Neural cell (in vitro differentiated cells): Measurements from ENCODE around the gene APAF1. TPM values are rescaled to one million over a fixed set of nuclear protein-coding genes. Genes with fewer than 3 reads are reported as not detected.
A peak's percentile ranks its signal among the peaks of the same experiment; 100 is the strongest.

Source experiments
- H2AFZ ChIP-seq: fragments of 200-600, 300-800 bp; sonication (generic), shearing (Covaris generic); 2 replicates; pipeline ENCODE4 v1.6.0; 2014; ENCODE audit warnings: low read depth, mild to moderate bottlenecking, antibody characterized with exemption, low read length, moderate library complexity
- H3F3A ChIP-seq: fragments of 200-600 bp; shearing (Covaris generic); 2 replicates; pipeline ENCODE4 v1.6.1; 2016; ENCODE audit warnings: mild to moderate bottlenecking, moderate library complexity, mixed read lengths, antibody characterized with exemption, low read length; ENCODE audit not compliant: insufficient read depth, poor library complexity, severe bottlenecking
- H3K27ac ChIP-seq: fragments of 200-600, 300-800 bp; sonication (generic), shearing (Covaris generic); 2 replicates; pipeline ENCODE4 v1.5.1; 2014; ENCODE audit warnings: mild to moderate bottlenecking, low read length, moderate library complexity
- H3K27me3 ChIP-seq: fragments of 300-800, 200-600 bp; sonication (generic), shearing (Covaris generic); 2 replicates; pipeline ENCODE4 v1.6.0; 2014; ENCODE audit warnings: mild to moderate bottlenecking, low read depth, low read length, moderate library complexity; ENCODE audit not compliant: insufficient read depth
- H3K36me3 ChIP-seq: fragments of 300-800, 200-600 bp; sonication (generic), shearing (Covaris generic); 2 replicates; pipeline ENCODE4 v1.5.1; 2014; ENCODE audit warnings: mild to moderate bottlenecking, antibody characterized with exemption, low read length, moderate library complexity; ENCODE audit not compliant: insufficient read depth
- H3K4me2 ChIP-seq: fragments of 300-800, 200-600 bp; sonication (generic), shearing (Covaris generic); 2 replicates; pipeline ENCODE4 v1.6.0; 2014; ENCODE audit warnings: mild to moderate bottlenecking, low read length
- H3K4me3 ChIP-seq: fragments of 300-800, 200-600 bp; sonication (generic), shearing (Covaris generic); 2 replicates; pipeline ENCODE4 v1.5.1; 2014; ENCODE audit warnings: mild to moderate bottlenecking, low read length, moderate library complexity
- H3K79me2 ChIP-seq: fragments of 200-600 bp; shearing (Covaris generic); replicated peaks from 2 replicates; pipeline ENCODE4 v1.6.0; 2014; ENCODE audit warnings: mild to moderate bottlenecking, low read length, moderate library complexity; ENCODE audit not compliant: insufficient read depth
- H3K9ac ChIP-seq: fragments of 300-800, 200-600 bp; sonication (generic), shearing (Covaris generic); 2 replicates; pipeline ENCODE4 v1.6.1; 2016; ENCODE audit warnings: mild to moderate bottlenecking, low read length, mixed read lengths
- H3K9me2 ChIP-seq: fragments of 200-600 bp; shearing (Covaris generic); 2 replicates; pipeline ENCODE4 v1.6.1; 2016; ENCODE audit warnings: mild to moderate bottlenecking, low read length, mixed read lengths; ENCODE audit not compliant: insufficient read depth
- H3K9me3 ChIP-seq: fragments of 200-600, 300-800 bp; sonication (generic), shearing (Covaris generic); 2 replicates; pipeline ENCODE4 v1.6.1; 2016; ENCODE audit warnings: mild to moderate bottlenecking, mixed run types, low read length, moderate library complexity, mixed read lengths
- H4K20me1 ChIP-seq: fragments of 200-600 bp; shearing (Covaris generic); 2 replicates; pipeline ENCODE4 v1.6.1; 2016; ENCODE audit warnings: mild to moderate bottlenecking, mixed run types; ENCODE audit not compliant: insufficient read depth
- CTCF ChIP-seq: fragments of 450-650 bp; IDR thresholded peaks from 2 replicates; pipeline ENCODE4 v1.5.1; 2014; ENCODE audit warnings: antibody characterized with exemption, mild to moderate bottlenecking, moderate library complexity; ENCODE audit not compliant: poor library complexity, severe bottlenecking
- EP300 ChIP-seq: fragments of 450-650 bp; conservative IDR thresholded peaks from 2 replicates; pipeline ENCODE4 v1.6.1; 2014; ENCODE audit warnings: antibody characterized with exemption, mild to moderate bottlenecking, moderate library complexity; ENCODE audit not compliant: poor library complexity, severe bottlenecking
- EZH2 ChIP-seq: fragments of 200-600, 300-800 bp; shearing (Covaris generic), sonication (generic); IDR thresholded peaks from 2 replicates; pipeline ENCODE4 v1.6.1; 2014; ENCODE audit warnings: antibody characterized with exemption, low read length, borderline replicate concordance, mild to moderate bottlenecking; ENCODE audit not compliant: insufficient read depth, poor library complexity, severe bottlenecking
- MXI1 ChIP-seq: fragments of 450-650 bp; conservative IDR thresholded peaks from 2 replicates; pipeline ENCODE4 v1.6.1; 2014; ENCODE audit warnings: antibody characterized with exemption, mild to moderate bottlenecking; ENCODE audit not compliant: poor library complexity, severe bottlenecking
- POLR2AphosphoS5 ChIP-seq: IDR thresholded peaks from 2 replicates; pipeline ENCODE4 v1.6.1; 2012
- RAD21 ChIP-seq: fragments of 450-650 bp; conservative IDR thresholded peaks from 2 replicates; pipeline ENCODE4 v1.6.1; 2014; ENCODE audit warnings: antibody characterized with exemption, mild to moderate bottlenecking, moderate library complexity
- REST ChIP-seq: IDR thresholded peaks from 2 replicates; pipeline ENCODE4 v1.6.1; 2012; ENCODE audit warnings: borderline replicate concordance
- SMC3 ChIP-seq: fragments of 450-650 bp; conservative IDR thresholded peaks from 2 replicates; pipeline ENCODE4 v1.6.1; 2014; ENCODE audit warnings: antibody characterized with exemption, mild to moderate bottlenecking, moderate library complexity; ENCODE audit not compliant: poor library complexity
- TAF1 ChIP-seq: IDR thresholded peaks from 2 replicates; pipeline ENCODE4 v1.6.1; 2012; ENCODE audit warnings: low read depth
- polyA plus RNA-seq: library from polyadenylated mRNA; depleted of rRNA; stranded (reverse); fragments of >200 nt; gene quantifications from 2 replicates; pipeline ENCODE4 v1.2.3, GENCODE V29; 2014

The APAF1 gene
- polyA plus RNA-seq, 1 donor from 2014 or later: 32.2 TPM

GRCh38 chr12:98744680-98745079 lies 99.6 kb downstream of the APAF1 start:
- Histone ChIP-seq H3K9me3 (no peaks in the 10 kb centered on the region), H2AFZ (no peak overlapping the region), H3K36me3 (peaks cover 3% of the 10 kb centered on the region), H3K79me2 (no peaks in the 10 kb centered on the region), H3K4me2 (no peak overlapping the region), H3K27ac (peak overlapping the region; percentile 16), H4K20me1 (no peaks in the 10 kb centered on the region), H3K27me3 (no peaks in the 10 kb centered on the region), H3K9ac (no peak overlapping the region), H3F3A (peaks cover 13% of the 10 kb centered on the region), H3K9me2 (no peaks in the 10 kb centered on the region), H3K4me3 (no peak overlapping the region)
- TF ChIP-seq POLR2AphosphoS5 (no peak), RAD21 (no peak), EP300 (no peak), SMC3 (no peak), REST (no peak)

- Histone ChIP-seq H3K4me2 (no peak overlapping the region), H3K9me3 (no peaks in the 10 kb centered on the region), H2AFZ (no peak overlapping the region), H4K20me1 (no peaks in the 10 kb centered on the region), H3K9me2 (no peaks in the 10 kb centered on the region), H3K27ac (no peak overlapping the region), H3K4me3 (no peak overlapping the region), H3K79me2 (no peaks in the 10 kb centered on the region), H3K9ac (no peak overlapping the region), H3K27me3 (no peaks in the 10 kb centered on the region), H3F3A (peaks cover 7% of the 10 kb centered on the region), H3K36me3 (peaks cover 5% of the 10 kb centered on the region)
- TF ChIP-seq REST (no peak), EZH2 (no peak), MXI1 (no peak), EP300 (no peak), CTCF (no peak), TAF1 (no peak), RAD21 (no peak), SMC3 (no peak), POLR2AphosphoS5 (no peak)
Measured at GRCh38 chr12:98745578-98746391, 100.7 kb downstream of the APAF1 start.
